HK-2 (cell line): ENCODE results near the gene MUC5AC.
"Not testable (repeated sequence)": the region's sequence is repeated elsewhere in the genome, so short reads cannot be mapped to it uniquely, and the experiment has no call there.

Experiments
- DNase-seq: peaks from one replicate; pipeline ENCODE4 v3.0.0-alpha.2; 2018; ENCODE audit not compliant: unreplicated experiment

Gene MUC5AC

DNA sequence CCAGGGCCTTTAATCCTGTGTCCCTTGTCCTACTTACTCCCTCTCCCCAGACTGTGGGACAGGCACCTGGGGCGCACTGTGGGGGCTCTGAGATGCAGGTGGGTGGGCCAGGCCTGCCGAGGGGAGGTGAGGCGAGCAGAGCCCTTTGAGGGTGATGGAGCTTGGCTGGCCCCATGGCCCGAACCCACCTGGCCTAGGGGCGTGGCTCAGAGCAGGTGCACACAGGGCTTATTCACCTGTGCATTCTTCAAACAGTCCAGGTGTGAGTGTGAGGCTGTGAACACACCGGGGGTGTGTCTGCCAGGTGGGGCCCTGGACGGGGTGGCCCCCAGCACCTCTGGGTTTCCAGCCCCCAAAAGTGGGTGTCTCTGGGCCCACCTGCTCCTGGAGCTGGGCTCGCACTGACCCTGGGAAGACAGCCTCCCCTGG is 9.0 kb upstream of the MUC5AC start:
- no peak for DNase-seq

DNA sequence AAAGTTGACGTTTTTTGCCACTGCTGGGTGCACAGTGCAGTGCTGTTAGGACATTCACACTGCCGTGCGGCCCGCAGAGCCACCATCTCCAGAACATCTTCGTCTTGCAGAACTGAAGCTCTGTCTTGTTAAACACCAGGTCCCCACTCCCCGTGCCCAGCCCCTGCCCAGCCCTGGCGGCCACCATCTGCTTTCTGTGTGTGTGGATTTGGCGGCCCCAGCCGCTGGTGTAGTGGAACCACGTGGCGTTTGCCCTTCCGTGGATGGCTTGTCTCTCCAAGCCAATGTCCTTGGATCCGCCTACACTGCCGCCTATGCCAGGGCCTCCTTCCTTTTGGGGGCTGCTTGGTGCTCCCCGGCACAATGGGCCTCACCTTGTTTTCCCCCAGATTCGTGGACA is 8.2 kb upstream of the MUC5AC start:
- DNase-seq, result no peak

DNA sequence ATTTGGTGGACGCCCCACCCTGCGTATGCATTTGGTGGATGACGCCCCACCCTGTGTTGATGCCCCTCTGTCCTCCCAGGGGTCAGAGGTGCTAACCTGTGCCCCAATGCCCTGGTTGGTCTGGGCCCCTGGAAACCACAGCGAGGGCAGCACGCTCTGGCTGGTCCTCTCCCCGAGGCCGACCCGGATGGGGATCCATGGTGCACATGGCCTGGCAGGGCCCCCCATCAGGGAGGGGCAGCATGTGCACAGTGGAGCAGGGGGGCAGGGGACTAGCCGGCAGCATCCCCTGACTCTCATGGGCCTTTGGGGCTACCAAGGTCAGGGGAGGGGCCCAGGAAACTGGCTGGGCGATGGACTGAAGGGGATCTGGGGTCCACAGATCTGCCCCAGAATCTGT is 7.6 kb upstream of the MUC5AC start:
- no peak for DNase-seq

DNA sequence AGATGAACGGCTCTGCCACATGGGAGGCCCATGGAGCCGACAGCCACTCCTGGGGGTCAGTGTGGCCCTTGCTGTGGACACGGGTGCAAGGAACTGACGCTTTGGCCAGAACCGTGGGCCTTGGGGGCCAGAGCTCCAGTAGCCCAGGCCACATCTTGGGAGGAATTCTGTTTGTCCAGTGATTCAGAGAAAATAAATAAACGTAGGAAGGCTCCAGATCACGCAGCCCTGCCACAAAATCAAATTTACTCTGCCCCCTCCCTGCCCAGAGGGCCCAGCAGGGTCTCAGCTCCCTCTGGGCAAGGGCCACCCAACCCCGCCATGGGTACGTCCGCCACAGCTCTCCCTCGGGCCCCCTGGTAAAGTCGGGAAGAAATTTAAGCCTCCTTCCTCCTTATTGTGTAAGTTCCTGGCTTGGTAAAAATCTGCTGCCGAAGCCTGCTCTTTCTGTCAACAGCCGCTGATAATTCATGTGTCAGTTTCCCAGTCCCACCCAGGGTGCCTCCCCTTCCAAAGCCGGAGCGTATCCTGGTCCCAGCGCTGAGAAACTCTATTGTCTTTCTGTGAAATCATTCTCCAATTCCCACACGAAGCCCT is 6.9 kb upstream of the MUC5AC start:
- no peak for DNase-seq

DNA sequence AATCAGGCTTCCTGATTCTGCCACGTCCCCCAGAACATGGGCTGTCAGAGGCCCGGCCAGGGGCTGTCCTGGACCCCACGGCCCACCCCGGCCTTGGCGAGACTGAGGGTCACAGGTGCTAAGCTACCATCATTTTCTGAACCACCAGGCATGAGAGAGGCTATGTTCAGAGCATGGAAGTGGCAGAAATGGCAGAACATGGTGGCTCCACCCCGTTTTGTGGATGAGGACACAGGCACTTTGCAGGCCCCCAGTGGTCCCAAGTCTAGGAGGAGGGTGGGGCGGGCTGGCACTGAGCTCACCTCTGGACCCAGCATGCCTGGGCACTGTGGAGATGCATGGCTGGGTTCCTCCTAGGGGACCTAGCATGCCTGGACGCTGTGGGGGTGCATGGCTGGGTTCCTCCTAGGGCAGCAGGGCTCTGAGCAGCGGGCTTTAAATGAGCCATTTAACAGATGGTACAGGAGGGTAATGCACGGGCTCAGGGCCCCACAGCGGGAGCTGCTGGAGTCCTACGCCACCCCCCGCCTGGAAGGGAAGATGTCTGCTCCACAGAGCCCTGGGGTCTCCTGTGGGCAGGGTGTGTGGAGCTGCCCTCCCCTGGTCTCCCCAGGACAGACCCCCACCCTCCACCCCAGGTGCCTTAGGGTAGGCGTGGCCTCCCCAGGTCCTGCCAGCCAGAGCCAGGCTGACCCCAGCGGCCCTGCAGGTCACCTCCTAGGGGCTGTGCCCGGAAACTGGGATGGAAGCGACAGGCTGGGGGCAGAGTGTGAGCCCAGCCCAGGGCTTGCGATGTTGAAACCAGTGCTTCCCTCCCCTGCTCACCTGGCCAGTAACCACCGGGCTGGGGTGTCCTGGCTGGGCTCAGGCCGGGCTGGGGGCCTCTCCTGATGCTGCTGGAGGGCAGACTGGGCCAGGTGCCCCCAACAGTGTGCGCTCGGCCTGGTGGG is 6.1 kb upstream of the MUC5AC start:
- DNase-seq, result peak; percentile 6

DNA sequence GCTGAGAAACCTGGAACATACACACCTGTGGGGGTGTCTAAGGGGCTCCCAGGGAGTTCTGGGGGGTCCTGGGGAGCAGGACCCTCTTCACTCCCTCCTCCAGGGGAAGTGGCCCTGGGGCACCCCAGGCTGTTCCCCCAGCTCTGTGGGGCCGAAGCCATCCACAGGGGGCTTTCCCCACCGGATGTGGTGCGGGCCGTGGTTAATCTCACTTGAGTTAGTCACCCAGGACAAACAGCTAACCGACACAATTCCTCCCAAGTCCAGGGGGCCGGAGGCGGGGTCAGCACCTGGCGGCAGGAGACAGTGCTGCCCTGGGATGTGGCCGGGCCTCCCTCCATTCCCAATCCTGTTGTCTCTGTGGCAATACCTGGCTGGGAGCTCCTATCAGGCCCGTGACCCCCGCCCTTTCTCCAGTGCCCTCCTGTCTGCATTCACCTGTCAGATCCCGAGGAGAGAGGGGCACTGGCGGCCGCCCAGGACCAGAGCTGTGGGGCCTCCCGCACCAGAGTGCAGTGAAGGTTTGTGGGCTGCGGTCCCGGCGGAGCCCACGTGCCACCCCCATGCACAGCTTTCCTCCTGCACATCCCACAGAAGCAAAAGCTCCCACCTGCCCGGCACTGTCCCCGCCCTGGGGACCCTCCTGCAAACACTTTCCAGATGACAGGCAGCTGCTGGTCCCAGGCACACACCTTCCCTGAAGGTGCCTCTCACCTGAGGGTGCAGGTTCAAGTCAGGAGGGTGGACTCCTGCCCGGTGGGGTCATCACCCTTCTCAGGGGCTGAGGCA is 5.2 kb upstream of the MUC5AC start:
- DNase-seq, result peak; percentile 80

DNA sequence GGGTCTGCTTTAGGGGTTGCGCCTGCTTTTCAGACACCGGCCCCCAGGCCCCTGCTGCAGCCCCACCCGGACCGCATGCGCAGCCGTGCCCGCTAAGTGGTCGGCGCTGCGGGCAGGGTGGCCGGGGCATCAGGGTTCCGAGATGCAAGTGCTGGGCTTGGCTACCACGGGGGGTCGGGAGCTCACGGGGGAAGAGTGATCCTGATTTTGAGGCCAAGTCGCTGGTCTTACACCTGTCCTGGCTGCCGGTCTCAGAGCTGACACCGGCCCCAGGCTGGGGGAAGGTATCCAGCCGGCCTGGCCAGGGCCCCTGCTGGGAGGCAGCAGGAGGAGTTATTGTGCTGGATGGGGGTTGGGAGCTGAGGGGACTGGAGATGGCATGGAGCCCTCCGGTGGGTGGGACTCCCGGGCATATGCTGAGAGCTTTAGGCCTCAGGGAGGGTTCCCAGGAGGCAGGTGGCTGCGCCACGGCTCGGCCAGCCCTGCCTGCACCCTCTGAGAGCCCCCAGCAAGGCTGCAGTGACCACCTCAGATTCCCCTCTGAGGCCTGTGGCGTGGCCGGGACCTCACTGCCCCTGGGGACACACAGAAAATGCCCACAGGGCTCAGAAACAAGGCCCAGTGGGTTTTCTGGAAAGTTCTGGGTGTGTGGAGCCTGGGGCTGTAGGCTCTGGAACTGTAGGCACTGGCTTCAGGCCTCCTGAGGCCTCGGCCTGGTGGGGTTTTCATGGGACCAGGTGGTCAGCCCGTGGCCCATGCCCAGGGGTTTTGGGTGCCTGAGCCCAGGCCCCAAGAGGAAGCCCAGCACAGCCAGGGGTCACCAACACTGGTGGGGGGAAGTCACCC is 4.4 kb upstream of the MUC5AC start:
- peak; percentile 42 for DNase-seq

DNA sequence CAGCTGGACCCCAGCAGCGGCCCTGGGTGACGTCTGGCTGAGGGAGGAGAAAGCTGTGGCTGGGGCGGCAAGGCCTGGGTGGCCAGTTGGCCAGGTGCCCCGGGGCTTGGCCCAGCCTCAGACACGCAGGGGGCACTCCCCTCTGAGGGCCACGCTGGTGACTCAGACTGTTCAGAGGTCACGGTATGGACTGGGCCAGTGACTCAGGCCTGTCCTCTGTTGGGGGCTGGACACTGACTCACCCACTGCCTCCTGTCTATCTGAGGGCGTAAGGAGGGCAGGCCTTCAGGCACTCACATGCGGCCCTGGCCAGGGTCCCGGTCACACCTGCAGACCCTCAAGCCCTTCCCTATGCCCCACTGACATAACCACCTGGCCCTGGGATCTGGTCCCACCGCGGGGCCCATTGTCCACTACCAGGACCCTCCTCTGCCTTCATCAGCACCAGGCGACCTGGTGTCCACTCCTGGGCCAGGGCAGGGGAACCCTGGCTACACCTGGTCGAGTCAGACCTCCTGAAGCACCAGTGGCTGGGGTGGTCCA is 3.7 kb upstream of the MUC5AC start:
- DNase-seq, result peak; percentile 84

DNA sequence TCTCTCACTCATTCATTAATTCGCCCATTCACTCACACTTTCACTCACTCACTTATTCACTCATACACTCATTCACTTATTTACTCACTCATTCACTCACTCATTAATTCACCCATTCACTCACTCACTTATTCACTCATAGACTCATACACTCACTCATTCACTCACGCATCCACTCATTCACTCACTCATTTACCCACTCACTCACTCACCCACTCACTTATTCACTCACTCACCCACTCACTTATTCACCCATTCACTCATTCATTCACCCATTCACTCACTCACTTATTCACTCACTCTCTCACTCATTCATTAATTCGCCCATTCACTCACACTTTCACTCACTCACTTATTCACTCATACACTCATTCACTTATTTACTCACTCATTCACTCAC is 3.1 kb upstream of the MUC5AC start:
- not testable (repeated sequence) for DNase-seq

DNA sequence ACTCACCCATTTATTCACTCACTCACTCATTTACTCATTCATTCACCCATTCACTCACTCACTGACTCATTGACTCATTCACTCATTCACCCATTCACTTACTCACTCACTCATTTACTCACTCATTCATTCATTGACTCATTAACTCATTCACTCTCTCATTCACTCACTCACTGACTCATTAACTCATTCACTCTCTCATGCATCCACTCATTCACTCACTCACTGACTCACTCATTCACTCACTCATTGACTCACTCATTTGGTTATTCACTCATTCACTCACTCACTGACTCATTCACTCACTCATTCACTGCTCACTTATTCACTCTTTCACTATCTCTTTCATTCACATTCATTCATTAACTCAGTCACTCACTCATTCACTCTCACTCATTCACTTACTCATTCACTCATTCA is 2.5 kb upstream of the MUC5AC start:
- no peak for DNase-seq

DNA sequence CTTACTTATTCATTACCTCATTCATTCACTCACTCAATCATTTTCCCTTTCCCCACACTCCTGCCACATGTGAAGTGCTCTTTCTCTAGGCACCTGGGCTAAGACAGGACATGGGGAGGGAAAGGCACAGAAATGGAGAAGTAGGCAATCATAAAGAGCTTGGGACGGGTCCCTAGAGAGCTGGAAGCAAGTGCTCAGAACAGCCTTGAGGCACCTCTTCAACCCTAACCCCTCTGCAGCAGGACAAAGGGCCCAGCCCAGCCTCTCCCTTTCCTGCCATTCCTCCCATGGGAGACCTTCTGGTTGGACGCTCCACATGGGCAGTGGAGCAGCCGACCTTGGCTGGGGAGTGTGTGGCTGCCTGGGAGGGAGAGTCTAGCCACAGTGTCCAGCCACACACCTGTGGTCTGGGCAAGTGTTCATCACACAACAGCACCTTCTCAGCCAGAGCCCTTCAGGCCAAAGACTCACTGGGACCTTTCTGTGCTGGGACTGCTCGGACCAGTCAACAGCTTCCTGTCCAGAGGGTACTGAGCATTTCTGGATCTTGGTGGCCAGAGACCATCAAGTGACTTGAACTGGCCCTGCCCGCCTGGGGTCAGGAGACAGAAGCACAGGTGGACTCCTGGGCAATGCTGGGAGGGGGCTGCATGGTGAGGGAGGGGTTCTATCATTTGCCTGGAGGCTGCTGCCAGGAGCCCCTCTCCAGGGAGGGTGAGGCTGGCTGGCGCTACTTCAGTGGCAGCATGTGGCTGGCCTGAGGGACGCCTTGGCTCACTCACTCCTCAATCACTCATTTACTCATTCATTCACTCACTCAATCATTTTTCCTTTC is 1.0 kb upstream of the MUC5AC start:
- DNase-seq, result no peak

DNA sequence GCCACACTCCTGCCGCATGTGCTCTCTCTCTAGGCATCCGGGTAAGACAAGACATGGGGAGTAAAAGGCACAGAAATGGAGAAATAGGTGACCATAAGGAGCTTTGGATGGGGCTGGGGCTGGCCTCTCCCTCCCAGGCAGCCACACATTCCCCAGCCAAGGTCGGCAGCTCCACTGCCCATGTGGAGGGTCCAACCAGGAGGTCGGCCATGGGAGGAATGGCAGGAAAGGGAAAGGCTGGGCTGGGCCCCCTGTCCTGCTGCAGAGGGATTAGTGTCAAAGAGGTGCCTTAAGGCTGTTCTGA is 460 bp upstream of the MUC5AC start:
- no peak for DNase-seq

DNA sequence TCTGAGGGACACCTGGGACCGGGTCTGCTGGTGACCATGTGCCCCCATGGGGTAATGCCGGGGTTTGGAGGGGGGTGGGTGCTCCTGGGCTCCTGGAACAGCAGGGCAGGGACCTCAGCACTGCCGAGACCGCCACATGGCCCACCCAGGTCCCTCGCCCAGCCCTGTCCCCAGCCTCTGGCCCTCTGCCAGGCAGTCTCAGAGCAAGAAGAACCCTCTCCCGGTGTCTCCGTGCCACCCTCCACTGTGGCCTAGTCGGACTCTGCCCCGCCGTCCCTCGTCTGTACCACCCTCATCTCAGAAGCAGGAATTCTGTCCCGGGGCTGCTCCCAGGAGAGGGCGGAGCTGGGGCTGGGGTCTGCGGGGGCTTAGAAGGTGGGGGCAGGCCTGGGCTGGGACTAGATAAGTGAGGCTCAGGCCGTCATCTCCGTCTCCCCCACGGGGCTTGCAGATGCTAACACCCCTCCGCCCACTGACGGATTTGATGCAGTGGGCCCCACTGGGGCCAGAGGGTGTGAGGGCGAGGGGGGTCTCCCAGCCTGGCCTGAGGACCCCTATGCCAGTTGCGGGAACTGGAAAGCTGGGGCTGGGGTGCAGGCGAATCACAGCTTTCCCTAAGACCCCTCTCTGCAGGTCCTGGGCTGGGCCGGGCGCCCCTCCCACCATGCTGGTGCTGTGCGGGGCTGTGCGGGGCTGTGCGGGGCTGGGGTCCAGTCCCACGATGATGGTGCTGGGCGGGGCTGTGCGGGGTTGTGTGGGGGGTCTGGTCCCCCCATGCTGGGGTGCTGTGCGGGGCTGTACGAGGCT is 1.1 kb downstream of the MUC5AC start:
- no peak for DNase-seq

DNA sequence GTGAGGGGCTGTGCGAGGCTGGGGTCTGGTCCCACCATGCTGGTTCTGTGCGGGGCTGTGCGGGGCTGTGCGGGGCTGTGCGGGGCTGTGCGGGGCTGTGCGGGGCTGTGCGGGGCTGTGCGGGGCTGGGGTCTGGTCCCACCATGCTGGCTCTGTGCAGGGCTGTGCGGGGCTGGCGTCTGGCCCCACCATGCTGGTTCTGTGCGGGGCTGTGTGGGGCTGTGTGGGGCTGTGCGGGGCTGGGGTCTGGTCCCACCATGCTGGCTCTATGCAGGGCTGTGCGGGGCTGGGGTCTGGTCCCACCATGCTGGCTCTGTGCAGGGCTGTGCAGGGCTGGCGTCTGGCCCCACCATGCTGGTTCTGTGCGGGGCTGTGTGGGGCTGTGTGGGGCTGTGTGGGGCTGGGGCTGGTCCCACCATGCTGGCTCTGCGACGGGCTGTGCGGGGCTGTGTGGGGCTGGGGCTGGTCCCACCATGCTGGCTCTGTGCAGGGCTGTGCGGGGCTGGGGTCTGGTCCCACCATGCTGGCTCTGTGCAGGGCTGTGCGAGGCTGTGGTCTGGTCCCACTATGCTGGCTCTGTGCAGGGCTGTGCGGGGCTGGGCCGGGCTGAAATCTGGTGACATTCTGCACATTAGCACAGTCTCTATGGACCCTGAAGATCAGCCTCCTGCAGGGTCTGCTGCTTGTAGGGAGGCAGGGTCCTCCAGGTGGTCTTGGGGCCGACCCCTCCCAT is 1.9 kb downstream of the MUC5AC start:
- not testable (repeated sequence) for DNase-seq

DNA sequence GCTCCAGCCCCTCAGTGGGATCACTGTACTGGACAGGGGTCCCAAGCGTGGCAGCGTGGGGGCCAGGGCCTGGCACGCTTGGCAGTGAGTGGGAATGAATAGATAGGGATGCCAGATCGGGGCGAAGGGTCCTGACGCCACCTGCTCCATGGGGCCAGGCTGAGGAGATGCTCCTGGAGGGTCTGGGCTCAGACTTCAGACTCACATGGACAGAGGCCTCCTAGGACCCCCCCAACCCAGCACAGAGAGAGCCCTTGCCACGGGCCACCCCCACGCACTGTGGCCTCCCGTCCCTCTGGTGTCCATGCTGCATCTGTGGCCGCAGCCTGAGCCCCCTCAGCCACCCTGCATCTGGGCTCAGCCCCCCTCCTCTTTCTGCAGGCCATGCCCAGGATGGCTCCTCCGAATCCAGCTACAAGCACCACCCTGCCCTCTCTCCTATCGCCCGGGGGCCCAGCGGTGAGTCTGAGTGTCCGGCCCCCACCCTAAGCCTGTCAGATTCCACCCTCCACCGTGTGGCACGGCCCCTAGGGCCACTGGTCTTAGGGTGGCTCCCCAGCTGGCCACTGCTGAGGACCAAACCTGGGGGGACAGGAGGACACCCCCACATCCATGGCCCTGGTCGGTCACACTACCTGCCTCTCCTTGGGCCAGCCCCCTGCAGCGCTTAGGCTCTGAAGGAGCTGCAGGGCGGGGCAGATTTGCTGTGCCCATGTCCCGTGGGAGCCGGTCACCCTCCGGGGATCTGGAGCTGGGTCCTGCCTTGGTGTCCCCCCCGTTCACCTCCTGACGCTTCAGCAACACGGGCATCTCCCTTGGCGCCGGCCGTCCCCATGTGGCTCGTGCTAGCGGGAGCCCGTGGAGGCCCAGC is 2.7 kb downstream of the MUC5AC start:
- no peak for DNase-seq

DNA sequence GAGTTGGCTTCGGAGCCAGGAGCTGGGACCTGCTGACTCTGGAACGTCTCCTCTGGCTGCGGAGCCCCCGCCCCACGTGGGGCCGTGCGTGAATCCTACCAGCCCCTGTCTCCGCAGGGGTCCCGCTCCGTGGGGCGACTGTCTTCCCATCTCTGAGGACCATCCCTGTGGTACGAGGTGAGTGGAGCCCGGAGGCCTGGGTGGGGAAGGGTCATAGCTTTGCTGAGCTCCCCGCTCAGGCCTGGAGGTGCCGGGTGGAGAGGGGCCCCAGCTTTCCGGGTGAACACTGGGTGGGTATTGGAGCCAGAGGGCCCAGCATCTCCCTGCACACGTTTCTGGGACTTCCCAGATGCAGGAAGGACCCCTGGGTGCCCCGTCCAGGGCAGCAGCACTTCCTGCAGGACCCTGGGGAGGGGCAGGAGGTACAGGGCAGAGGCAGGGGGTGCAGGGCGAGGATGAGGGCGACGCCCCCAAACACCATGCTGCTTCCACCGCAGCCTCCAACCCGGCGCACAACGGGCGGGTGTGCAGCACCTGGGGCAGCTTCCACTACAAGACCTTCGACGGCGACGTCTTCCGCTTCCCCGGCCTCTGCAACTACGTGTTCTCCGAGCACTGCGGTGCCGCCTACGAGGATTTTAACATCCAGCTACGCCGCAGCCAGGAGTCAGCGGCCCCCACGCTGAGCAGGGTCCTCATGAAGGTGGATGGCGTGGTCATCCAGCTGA is 3.8 kb downstream of the MUC5AC start:
- DNase-seq, result no peak

DNA sequence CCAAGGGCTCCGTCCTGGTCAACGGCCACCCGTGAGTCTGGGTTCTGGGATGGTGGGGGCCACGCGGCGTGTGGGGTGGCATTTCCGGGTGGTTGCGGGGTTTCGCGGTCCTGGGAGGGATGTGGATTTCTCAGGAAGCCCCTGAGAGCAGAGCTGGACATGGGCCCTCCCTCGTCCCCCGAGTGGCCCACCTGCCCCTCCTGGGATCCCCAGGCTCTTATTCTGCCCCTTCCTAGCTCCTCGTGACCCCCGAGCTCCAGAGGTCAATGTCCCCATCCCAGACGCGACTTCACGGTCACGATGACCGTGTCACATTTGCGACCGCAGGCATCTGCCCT is 4.4 kb downstream of the MUC5AC start:
- DNase-seq, result no peak
